Body of pancreas (tissue), 4 donors: ENCODE measurements around the gene TMEM40. TPM values are rescaled to one million over a fixed set of nuclear protein-coding genes. Genes with fewer than 3 reads are reported as not detected.

Source experiments
- ATAC-seq: fragments of 150-250 bp; one replicate; pipeline ENCODE4 v1.9.1; 2016
- DNase-seq, 4 donors: peaks; one replicate each; pipeline ENCODE4 v3.0.0-alpha.2; 2019
- H3K27ac ChIP-seq, 4 donors: fragments of 200-600 bp; sonication (generic); 1 replicate in 3 of 4; 2 replicates in 1 of 4; pipeline versions ENCODE4 v1.5.1 to v1.6.1; 2016 to 2019; ENCODE audit warnings: mild to moderate bottlenecking in 1 of 4, mixed read lengths in 1 of 4, moderate library complexity in 1 of 4
- H3K27me3 ChIP-seq, 2 donors: fragments of 200-600 bp; sonication (generic); one replicate each; pipeline ENCODE4 v1.6.0; 2016; ENCODE audit warnings: mild to moderate bottlenecking in 1 of 2
- H3K36me3 ChIP-seq, 2 donors: fragments of 200-600 bp; sonication (generic); replicated peaks in 1 of 2; 2 replicates each; pipeline ENCODE4 v1.5.1; 2016; ENCODE audit warnings: low read depth in 2 of 2; ENCODE audit not compliant: insufficient read depth in 1 of 2
- H3K4me1 ChIP-seq: fragments of 200-600 bp; sonication (generic); one replicate; pipeline ENCODE4 v1.6.0; 2016
- H3K4me3 ChIP-seq, 2 donors: fragments of 200-600 bp; sonication (generic); 1 replicate in 1 of 2; 2 replicates in 1 of 2; pipeline ENCODE4 v1.5.1; 2016 to 2019
- H3K9me3 ChIP-seq, 3 donors: fragments of 200-600 bp; sonication (generic); 1 replicate in 2 of 3; 2 replicates in 1 of 3; pipeline ENCODE4 v1.5.1; 2016
- POLR2A ChIP-seq, 3 donors: fragments of 450-650 bp; IDR thresholded peaks; one replicate each; pipeline ENCODE4 v1.6.1; 2016; ENCODE audit warnings: antibody characterized with exemption in 3 of 3, mild to moderate bottlenecking in 2 of 3
- WGBS, 2 donors: methylation state at CpG; one replicate each; pipeline ENCODE4 v1.1.5; 2017; 5-methylcytosine and 5-hydroxymethylcytosine counted together
- intact Hi-C: fragments of 100-400 bp; cut with DNase I; formaldehyde crosslinking; loops from one replicate; pipeline ENCODE4 v1.15.1; 2023
- total RNA-seq, 2 donors: library from RNA; depleted of rRNA; stranded (reverse); fragments of >200 nt; gene quantifications; one replicate each; pipeline ENCODE4 v1.1.0, GENCODE V29; 2016
- TF ChIP-seq, protein P1 (sequence below), 7 experiments: fragments of 450-650 bp in 4 of 7; fragments of 200-600 bp in 3 of 7; sonication (generic) in 3 of 7; IDR thresholded peaks; one replicate each; pipeline ENCODE4 v1.5.1; 2016 to 2019; ENCODE audit warnings: antibody characterized with exemption in 7 of 7

TMEM40 gene
- total RNA-seq, 2 donors from 2014 or later, result not detected

- no peaks in the 10 kb centered on the region for H3K27me3 ChIP-seq
- peaks cover 8% of the 10 kb centered on the region for H3K4me1 ChIP-seq
- ATAC-seq (no peak), DNase-seq (no peak)
- 48 to 60% methylated on average over 3 of the region's 3 CpGs for WGBS, 2 donors
- no peaks in the 10 kb centered on the region for H3K36me3 ChIP-seq
- H3K9me3 ChIP-seq, result no peaks in the 10 kb centered on the region
- intact Hi-C loops, result no loop called here
- no peak overlapping the region for H3K4me3 ChIP-seq
- no peak for TF ChIP-seq POLR2A (IDR thresholded peaks at IDR 0.05)
- TF ChIP-seq, protein P1, sequence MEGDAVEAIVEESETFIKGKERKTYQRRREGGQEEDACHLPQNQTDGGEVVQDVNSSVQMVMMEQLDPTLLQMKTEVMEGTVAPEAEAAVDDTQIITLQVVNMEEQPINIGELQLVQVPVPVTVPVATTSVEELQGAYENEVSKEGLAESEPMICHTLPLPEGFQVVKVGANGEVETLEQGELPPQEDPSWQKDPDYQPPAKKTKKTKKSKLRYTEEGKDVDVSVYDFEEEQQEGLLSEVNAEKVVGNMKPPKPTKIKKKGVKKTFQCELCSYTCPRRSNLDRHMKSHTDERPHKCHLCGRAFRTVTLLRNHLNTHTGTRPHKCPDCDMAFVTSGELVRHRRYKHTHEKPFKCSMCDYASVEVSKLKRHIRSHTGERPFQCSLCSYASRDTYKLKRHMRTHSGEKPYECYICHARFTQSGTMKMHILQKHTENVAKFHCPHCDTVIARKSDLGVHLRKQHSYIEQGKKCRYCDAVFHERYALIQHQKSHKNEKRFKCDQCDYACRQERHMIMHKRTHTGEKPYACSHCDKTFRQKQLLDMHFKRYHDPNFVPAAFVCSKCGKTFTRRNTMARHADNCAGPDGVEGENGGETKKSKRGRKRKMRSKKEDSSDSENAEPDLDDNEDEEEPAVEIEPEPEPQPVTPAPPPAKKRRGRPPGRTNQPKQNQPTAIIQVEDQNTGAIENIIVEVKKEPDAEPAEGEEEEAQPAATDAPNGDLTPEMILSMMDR (IDR thresholded peaks at IDR 0.05), result no peak
- H3K27ac ChIP-seq, result no peak overlapping the region
These were observed 7.0 kb downstream of the TMEM40 start for GRCh38 chr3:12752102-12752501.

GRCh38 chr3:12751571-12751970, 7.5 kb downstream of the TMEM40 start:
- H3K27ac ChIP-seq, result no peak overlapping the region
- TF ChIP-seq, protein P1 (IDR thresholded peaks at IDR 0.05), result no peak
- TF ChIP-seq POLR2A (IDR thresholded peaks at IDR 0.05), result no peak
- intact Hi-C loops, result no loop called here
- H3K27me3 ChIP-seq, result no peaks in the 10 kb centered on the region
- H3K4me3 ChIP-seq, result no peak overlapping the region
- peaks cover 8% of the 10 kb centered on the region for H3K4me1 ChIP-seq
- 84 to 87% methylated on average over 5 of the region's 5 CpGs for WGBS, 2 donors
- no peaks in the 10 kb centered on the region for H3K36me3 ChIP-seq
- H3K9me3 ChIP-seq, result no peaks in the 10 kb centered on the region
- ATAC-seq, result no peak
- DNase-seq, result no peak

- ATAC-seq (no peak), DNase-seq (no peak)
- no peak for TF ChIP-seq POLR2A (IDR thresholded peaks at IDR 0.05)
- TF ChIP-seq, protein P1 (IDR thresholded peaks at IDR 0.05), result no peak
- Histone ChIP-seq H3K27ac (no peak overlapping the region), H3K36me3 (no peaks in the 10 kb centered on the region), H3K27me3 (no peaks in the 10 kb centered on the region), H3K9me3 (no peaks in the 10 kb centered on the region), H3K4me1 (peaks cover 8% of the 10 kb centered on the region), H3K4me3 (no peak overlapping the region)
- intact Hi-C loops, result no loop called here
- 77 to 83% methylated on average over 4 of the region's 4 CpGs for WGBS, 2 donors
These were observed 8.4 kb downstream of the TMEM40 start for GRCh38 chr3:12750658-12751071.

DNA sequence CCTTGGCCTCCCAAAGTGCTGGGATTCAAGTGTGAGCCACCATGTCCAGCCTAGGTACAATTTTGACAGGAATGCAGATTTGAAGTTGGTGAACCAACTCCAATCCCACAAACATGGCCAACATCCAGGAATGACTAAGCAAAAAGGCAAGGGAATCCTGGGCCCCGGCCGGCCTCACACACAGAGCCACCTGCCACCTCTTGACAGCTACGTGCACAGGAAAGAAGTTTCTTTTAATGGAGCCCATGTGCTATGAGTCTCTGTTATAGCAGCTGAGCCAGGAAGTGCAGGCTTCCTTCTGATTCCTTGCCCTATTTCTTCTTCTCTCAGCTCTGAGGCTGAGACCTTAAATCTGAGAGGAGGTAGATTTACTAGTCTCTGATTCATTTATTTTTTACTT, 8.8 kb downstream of the TMEM40 start:
- Histone ChIP-seq H3K4me3 (no peak overlapping the region), H3K9me3 (no peaks in the 10 kb centered on the region), H3K27me3 (no peaks in the 10 kb centered on the region), H3K4me1 (peaks cover 8% of the 10 kb centered on the region), H3K36me3 (no peaks in the 10 kb centered on the region), H3K27ac (no peak overlapping the region)
- peak; percentile 66 to 79 (median 77) for DNase-seq
- 3 to 18% methylated on average over 3 of the region's 3 CpGs for WGBS, 2 donors
- intact Hi-C loops, result no loop called here
- no peak for TF ChIP-seq POLR2A (IDR thresholded peaks at IDR 0.05)
- TF ChIP-seq, protein P1 (IDR thresholded peaks at IDR 0.05), result no peak
- ATAC-seq, result peak; percentile 87

- no peak overlapping the region for H3K27ac ChIP-seq
- no peak overlapping the region for H3K4me3 ChIP-seq
- no peaks in the 10 kb centered on the region for H3K36me3 ChIP-seq
- no peak for ATAC-seq
- 83 to 87% methylated on average over 5 of the region's 5 CpGs for WGBS, 2 donors
- no peaks in the 10 kb centered on the region for H3K9me3 ChIP-seq
- H3K27me3 ChIP-seq, result no peaks in the 10 kb centered on the region
- no peak for DNase-seq
- no peak for TF ChIP-seq POLR2A (IDR thresholded peaks at IDR 0.05)
- TF ChIP-seq, protein P1 (IDR thresholded peaks at IDR 0.05), result no peak
- peaks cover 8% of the 10 kb centered on the region for H3K4me1 ChIP-seq
- intact Hi-C loops, result no loop called here
These were observed 10.6 kb downstream of the TMEM40 start for GRCh38 chr3:12748477-12748876.
